ENCODE data around the gene UBE2G1.

Gene UBE2G1

GRCh38 chr17:4247361-4247970 lies 119.0 kb downstream of the UBE2G1 start:
- DNase-seq (ENCODE audit: low read depth) = no peak

GRCh38 chr17:4246674-4247073 lies 119.8 kb downstream of the UBE2G1 start:
- DNase-seq (ENCODE audit: low read depth) = no peak

GRCh38 chr17:4241535-4241934 lies 124.9 kb downstream of the UBE2G1 start:
- no peak for DNase-seq (ENCODE audit: low read depth)

- no peak for DNase-seq (ENCODE audit: low read depth)
Measured at GRCh38 chr17:4236456-4236855, 130.0 kb downstream of the UBE2G1 start.

- DNase-seq (ENCODE audit: low read depth) = no peak
Measured at GRCh38 chr17:4235372-4236279, 130.8 kb downstream of the UBE2G1 start.

- DNase-seq (ENCODE audit: low read depth) = no peak
Measured at GRCh38 chr17:4234401-4234800, 132.1 kb downstream of the UBE2G1 start.

GRCh38 chr17:4233668-4234258 lies 132.7 kb downstream of the UBE2G1 start:
- DNase-seq (ENCODE audit: low read depth) = no peak

- DNase-seq (ENCODE audit: low read depth) = no peak
Measured at GRCh38 chr17:4232168-4232813, 134.2 kb downstream of the UBE2G1 start.

- DNase-seq (ENCODE audit: low read depth) = no peak
Measured at GRCh38 chr17:4229627-4230541, 136.6 kb downstream of the UBE2G1 start.

GRCh38 chr17:4221899-4222659 lies 144.4 kb downstream of the UBE2G1 start:
- DNase-seq (ENCODE audit: low read depth) = no peak

- DNase-seq (ENCODE audit: low read depth) = no peak
Measured at GRCh38 chr17:4221163-4221562, 145.3 kb downstream of the UBE2G1 start.

GRCh38 chr17:4220655-4221054 lies 145.8 kb downstream of the UBE2G1 start:
- DNase-seq (ENCODE audit: low read depth) = no peak

Measured in T follicular helper cell (primary cell).